Keratinocyte (primary cell): ENCODE measurements around the gene MAZ.

Experiments
- EZH2 ChIP-seq: IDR thresholded peaks from one replicate; pipeline ENCODE4 v1.6.1; 2012; ENCODE audit warnings: inconsistent platforms, mild to moderate bottlenecking, low read length, moderate library complexity
- TF ChIP-seq, protein P1 (sequence below), 3 experiments: IDR thresholded peaks in 1 of 3; conservative IDR thresholded peaks in 1 of 3; optimal IDR thresholded peaks in 1 of 3; 2 replicates in 2 of 3; 3 replicates in 1 of 3; pipeline versions ENCODE3 to v1.5.1; 2011; ENCODE audit warnings: low read length in 3 of 3, mild to moderate bottlenecking in 3 of 3, moderate library complexity in 2 of 3, control low read depth in 1 of 3, inconsistent platforms in 1 of 3; ENCODE audit not compliant: insufficient read depth in 2 of 3; ENCODE audit errors: extremely low read depth in 1 of 3

DNA sequence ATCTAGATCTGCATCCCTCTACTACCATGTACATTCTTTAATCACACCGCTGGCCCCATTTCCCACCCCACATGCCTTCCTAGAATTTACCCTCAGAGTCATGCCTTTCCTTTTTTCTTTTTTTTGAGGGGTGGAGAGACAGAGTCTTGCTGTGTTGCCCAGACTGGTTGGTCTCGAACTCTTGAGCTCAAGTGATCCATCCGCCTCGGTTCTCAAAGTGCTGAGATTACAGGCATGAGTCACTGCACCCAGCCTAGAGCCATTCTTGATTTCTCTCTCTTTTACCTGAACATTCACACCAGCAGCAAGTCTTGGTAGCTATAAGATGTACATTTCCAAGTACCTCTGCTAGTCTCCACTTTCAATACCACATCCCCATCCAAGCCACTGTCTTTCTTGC, 11.8 kb downstream of the MAZ start:
- TF ChIP-seq, protein P1, sequence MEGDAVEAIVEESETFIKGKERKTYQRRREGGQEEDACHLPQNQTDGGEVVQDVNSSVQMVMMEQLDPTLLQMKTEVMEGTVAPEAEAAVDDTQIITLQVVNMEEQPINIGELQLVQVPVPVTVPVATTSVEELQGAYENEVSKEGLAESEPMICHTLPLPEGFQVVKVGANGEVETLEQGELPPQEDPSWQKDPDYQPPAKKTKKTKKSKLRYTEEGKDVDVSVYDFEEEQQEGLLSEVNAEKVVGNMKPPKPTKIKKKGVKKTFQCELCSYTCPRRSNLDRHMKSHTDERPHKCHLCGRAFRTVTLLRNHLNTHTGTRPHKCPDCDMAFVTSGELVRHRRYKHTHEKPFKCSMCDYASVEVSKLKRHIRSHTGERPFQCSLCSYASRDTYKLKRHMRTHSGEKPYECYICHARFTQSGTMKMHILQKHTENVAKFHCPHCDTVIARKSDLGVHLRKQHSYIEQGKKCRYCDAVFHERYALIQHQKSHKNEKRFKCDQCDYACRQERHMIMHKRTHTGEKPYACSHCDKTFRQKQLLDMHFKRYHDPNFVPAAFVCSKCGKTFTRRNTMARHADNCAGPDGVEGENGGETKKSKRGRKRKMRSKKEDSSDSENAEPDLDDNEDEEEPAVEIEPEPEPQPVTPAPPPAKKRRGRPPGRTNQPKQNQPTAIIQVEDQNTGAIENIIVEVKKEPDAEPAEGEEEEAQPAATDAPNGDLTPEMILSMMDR (optimal IDR thresholded peaks at IDR 0.05 in 1 of 3, IDR thresholded peaks at IDR 0.05 in 1 of 3, conservative IDR thresholded peaks at IDR 0.05 in 1 of 3; ENCODE audit: extremely low read depth in 1 of 3, insufficient read depth in 2 of 3, low read length in 3 of 3), result no peak
- no peak for TF ChIP-seq EZH2
